GM18505 (cell line): ENCODE data around the gene IYD.
"Not testable (repeated sequence)": the region's sequence is repeated elsewhere in the genome, so short reads cannot be mapped to it uniquely, and the experiment has no call there.

ENCODE experiments used
- ATAC-seq: cut with Tn5 transposase; IDR thresholded peaks from one replicate; pipeline ENCODE4 v1.9.1; 2021; ENCODE audit not compliant: unreplicated experiment
- POLR2A ChIP-seq: IDR thresholded peaks from 4 replicates; pipeline ENCODE4 v1.6.1; 2011; ENCODE audit warnings: borderline replicate concordance; ENCODE audit not compliant: insufficient read depth, insufficient read length; ENCODE audit errors: extremely low read depth

Gene IYD

DNA sequence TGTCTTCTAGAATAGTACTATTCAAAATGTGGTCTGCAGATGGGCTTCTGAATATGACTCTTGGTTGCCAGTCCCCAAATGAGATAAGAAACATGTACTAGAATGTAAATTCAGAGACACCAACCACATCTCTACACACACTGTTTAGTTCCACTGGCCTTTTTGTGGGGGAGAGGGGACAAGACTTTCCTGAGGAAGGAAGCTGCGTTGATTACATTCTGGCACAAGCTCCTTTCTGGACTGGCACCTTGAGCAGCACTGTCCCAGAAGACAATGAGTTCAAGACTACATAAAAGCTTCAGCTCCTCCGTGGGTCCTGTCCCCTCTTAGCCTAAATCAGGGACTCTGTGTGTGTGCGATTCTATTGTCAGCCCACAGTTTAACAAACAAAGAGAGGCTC is 6.9 kb upstream of the IYD start:
- no peak for ATAC-seq
- no peak for TF ChIP-seq POLR2A

GRCh38 chr6:150363733-150364132 is 5.1 kb upstream of the IYD start:
- ATAC-seq, result no peak

GRCh38 chr6:150366118-150366778 is 2.6 kb upstream of the IYD start:
- ATAC-seq, result no peak
- TF ChIP-seq POLR2A, result no peak

More at GRCh38 chr6:150363733-150364132, 5.1 kb upstream of the IYD start:
- TF ChIP-seq POLR2A, result no peak

DNA sequence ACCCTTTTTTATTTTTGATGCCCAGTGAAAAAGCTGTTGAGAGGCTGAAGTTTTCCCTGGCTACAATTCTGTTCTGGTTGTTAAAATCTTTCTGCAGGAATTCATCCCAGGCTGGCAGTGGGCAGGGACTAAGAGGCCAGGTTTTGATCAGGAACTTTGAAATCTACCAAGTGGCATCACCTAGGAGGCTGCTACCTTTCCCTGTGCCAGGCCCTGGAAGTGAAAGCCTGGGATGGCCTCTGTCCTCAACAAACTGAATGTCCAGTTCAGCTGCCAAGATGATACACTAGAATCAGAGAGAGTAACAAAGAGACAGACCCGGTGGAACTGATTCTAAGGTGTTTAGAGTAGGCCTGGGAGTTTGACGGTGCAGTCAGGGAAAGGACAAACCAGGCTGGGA is 596 bp downstream of the IYD start:
- ATAC-seq, result no peak
- no peak for TF ChIP-seq POLR2A

- TF ChIP-seq POLR2A, result no peak
- ATAC-seq, result no peak
Measured at GRCh38 chr6:150370112-150370511, 1.3 kb downstream of the IYD start.

DNA sequence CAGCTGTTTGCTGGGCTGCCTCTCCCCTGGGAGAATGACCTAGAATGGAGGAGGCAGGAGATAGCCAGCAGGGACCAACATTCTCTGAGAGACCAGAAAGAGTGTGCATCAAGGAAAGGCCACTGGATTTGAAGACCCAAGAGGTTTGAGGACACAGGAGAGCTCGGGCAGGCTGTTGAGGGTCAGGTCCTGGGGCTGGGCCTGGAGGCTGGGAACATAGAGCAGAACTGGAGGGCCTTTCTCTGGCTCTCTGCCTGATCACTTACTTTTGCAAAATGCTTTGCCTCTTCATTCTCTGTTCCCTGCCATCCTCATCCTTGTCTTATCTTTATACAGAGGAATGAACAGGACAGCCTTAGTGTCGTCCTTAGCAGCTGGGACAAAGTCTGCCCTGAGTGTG is 2.5 kb downstream of the IYD start:
- no peak for TF ChIP-seq POLR2A
- ATAC-seq, result no peak

- no peak for TF ChIP-seq POLR2A
- no peak for ATAC-seq
Measured at GRCh38 chr6:150372051-150372450, 3.2 kb downstream of the IYD start.

- TF ChIP-seq POLR2A, result no peak
- ATAC-seq, result no peak
Measured at GRCh38 chr6:150373260-150373701, 4.5 kb downstream of the IYD start.

DNA sequence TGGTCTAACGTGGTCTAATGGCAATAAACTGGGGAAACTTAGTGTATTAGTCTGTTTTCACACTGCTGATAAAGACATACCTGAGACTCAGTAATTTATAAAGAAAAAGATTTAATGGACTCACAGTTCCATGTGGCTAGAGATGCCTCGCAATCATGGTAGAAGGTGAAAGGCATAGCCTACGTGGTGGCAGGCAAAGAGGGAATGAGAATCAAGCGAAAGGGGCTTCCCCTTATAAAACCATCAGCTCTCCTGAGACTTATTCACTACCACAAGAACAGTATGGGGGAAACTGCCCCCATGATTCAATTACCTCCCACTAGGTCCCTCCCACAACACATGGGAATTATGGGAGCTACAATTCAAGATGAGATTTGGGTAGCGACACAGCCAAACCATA is 5.5 kb downstream of the IYD start:
- ATAC-seq, result not testable (repeated sequence)

DNA sequence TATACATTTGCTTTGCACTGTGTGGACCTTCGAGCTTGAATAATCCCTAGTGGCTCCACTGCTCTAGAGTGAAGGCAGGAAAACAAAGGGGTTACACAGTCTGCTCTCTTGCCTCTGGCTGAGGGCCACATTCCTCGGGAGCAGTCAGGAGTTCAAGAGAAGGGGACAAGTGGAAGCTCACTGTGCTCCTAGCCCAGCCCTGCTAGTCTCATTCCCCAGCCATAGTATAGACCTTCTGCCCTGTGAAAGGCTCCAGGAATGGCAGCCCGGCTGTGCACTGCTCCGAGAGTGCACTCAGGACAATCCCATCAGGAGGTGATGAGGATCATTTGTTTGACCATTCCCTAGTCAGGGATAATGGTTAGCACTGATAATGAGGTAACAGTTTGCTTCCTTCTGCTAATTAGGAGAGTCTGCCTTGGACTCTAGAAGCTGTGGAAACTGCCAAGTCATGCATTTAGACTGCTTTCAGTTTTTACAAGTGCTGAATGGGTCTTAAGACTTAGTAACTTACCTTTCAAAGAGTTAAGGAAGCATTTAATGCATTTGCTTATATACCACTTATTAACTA is 8.5 kb downstream of the IYD start:
- TF ChIP-seq POLR2A, result no peak
- ATAC-seq, result no peak

DNA sequence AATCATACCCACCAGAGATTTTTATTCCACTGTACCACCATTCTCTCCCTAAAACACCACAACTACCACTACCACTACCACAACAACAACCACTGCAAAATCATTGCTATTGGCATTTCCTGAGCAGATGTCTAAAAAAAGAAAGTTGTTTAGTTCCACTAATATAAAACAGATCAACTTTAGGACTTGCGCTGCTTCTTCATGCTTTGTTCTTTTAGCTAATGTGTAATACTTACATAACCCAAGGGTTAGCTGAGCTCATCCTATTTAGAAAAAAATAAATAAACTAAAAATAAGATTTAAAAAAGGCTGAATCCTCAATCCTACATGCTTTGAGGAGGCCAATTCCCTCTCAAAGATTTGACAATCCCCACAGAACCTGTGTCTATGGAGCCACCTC is 11.4 kb downstream of the IYD start:
- no peak for TF ChIP-seq POLR2A
- ATAC-seq, result no peak

GRCh38 chr6:150382171-150382570 is 13.4 kb downstream of the IYD start:
- ATAC-seq, result no peak

DNA sequence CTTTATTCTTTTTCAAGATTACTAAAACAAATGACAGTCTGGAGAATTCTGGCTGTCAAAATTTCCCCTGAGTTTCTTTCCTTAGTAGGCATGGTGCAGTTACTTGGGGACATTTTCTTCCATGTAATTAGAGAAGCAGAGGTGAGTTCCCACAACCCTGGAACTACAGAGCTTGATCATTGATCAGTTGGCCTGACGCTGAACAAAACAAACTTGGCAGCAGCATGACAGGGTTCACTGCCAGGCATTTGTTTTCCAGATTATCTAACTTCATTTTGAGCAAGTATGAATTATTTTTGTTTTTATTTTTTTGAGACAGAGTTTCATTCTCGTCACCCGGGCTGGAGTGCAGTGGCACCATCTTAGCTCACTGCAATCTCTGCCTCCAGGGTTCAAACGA is 22.6 kb downstream of the IYD start:
- ATAC-seq, result no peak
- TF ChIP-seq POLR2A, result no peak

More at GRCh38 chr6:150382171-150382570, 13.4 kb downstream of the IYD start:
- no peak for TF ChIP-seq POLR2A

GRCh38 chr6:150391890-150392289 is 23.1 kb downstream of the IYD start:
- no peak for TF ChIP-seq POLR2A
- ATAC-seq, result no peak

DNA sequence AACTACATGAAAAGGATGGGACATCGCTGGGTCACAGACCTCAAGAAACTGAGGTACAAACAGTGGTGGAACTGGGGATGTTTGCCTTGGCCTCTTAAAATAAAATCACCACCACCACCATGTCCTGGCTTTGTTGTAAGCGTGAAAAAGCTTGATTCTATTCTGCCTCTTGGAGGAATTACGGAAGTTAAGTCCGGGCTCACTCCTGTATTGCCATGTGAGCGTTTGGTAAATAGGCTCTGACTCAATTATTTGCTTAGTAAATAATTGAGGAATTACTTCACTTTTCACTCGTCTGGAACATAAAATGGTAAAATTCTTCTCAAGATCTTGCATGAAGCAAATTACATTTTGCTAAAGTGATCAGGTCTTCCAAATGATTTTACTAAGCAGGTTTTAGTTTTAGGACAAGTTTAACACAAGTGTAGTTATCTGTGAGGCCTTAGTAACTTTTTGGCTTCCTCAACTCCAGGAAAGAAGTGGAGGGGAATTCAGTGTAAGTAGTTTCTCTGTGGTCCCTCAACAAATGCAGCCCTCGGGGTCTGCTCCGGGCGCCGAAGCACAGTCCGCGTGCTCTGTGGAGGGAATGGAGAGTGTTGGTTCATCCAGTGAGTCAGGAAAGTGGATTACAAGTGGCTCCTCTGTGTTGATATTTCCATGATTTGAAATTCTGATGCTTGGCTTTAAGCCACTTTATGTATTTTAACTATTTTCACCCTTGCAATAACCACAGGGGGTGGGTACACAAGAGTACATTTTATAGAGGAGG is 23.8 kb downstream of the IYD start:
- TF ChIP-seq POLR2A, result no peak
- ATAC-seq, result no peak
